Measurements from ENCODE around the gene STX16.
A peak's percentile ranks its signal among the peaks of the same experiment; 100 is the strongest.

STX16 gene

DNA sequence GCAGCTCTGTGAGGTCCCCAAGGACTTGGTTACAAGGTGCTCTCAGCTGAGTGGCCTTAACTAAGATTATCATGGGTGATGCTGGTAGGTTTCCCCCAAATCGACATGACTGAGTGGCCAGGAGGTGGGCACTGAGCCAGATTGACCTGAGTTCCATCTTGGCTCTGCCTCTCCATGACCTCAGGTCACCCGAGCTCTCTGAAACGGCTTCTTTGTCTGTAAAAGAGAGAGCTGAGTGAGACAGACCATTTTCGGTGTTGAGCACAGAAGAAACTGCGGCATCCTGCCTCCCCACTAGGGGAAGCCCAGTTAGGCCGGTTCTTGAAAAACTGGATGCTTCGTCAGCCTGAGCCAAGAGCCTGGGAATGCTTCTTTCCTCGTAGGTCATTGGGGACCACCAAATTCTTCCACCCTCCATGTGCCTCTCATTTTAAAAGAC lies 14.1 kb upstream of the STX16 start:
- Histone ChIP-seq H3K9ac (ENCODE audit: low read length) (no peak overlapping the region), H3K27ac (ENCODE audit: low read depth, low read length) (no peak overlapping the region), H3K4ac (ENCODE audit: low read depth, low read length) (no peak overlapping the region), H3K18ac (ENCODE audit: low read length) (no peak overlapping the region), H2BK5ac (ENCODE audit: low read length) (no peak overlapping the region), H3K56ac (ENCODE audit: low read length) (no peak overlapping the region), H3K36me3 (ENCODE audit: control insufficient read depth, insufficient read depth, low read length) (no peaks in the 10 kb centered on the region), H3K79me2 (ENCODE audit: control insufficient read depth, insufficient read depth, low read length) (no peaks in the 10 kb centered on the region), H2AK5ac (ENCODE audit: low read length) (no peak overlapping the region), H3K23ac (ENCODE audit: low read length) (no peak overlapping the region), H2BK120ac (ENCODE audit: low read depth, low read length) (no peak overlapping the region), H3K4me1 (ENCODE audit: control insufficient read depth, low read depth, low read length) (no peaks in the 10 kb centered on the region), H4K5ac (ENCODE audit: low read length) (no peak overlapping the region), H3K4me3 (ENCODE audit: low read length) (no peak overlapping the region), H3K4me2 (ENCODE audit: low read length) (no peak overlapping the region), H4K8ac (ENCODE audit: low read depth, low read length) (no peak overlapping the region), H3K27me3 (ENCODE audit: insufficient read depth, low read length, poor library complexity) (no peaks in the 10 kb centered on the region), H3K79me1 (ENCODE audit: low read length) (no peaks in the 10 kb centered on the region), H2BK15ac (replicated peaks; ENCODE audit: low read depth) (no peak overlapping the region)
- peak; percentile 50 for DNase-seq
- no CpG with 5 or more reads among the region's 8 CpGs for WGBS (ENCODE audit: extremely low coverage, insufficient coverage, low lambda C conversion rate)

GRCh38 chr20:58637466-58638213 lies 13.4 kb upstream of the STX16 start:
- no CpG with 5 or more reads among the region's 24 CpGs for WGBS (ENCODE audit: extremely low coverage, insufficient coverage, low lambda C conversion rate)
- Histone ChIP-seq H3K27me3 (ENCODE audit: insufficient read depth, low read length, poor library complexity) (no peaks in the 10 kb centered on the region), H3K4me3 (ENCODE audit: low read length) (no peak overlapping the region), H3K4ac (ENCODE audit: low read depth, low read length) (no peak overlapping the region), H3K36me3 (ENCODE audit: control insufficient read depth, insufficient read depth, low read length) (no peaks in the 10 kb centered on the region), H4K5ac (ENCODE audit: low read length) (no peak overlapping the region), H3K79me2 (ENCODE audit: control insufficient read depth, insufficient read depth, low read length) (no peaks in the 10 kb centered on the region), H3K56ac (ENCODE audit: low read length) (no peak overlapping the region), H3K18ac (ENCODE audit: low read length) (no peak overlapping the region), H3K9ac (ENCODE audit: low read length) (no peak overlapping the region), H3K79me1 (ENCODE audit: low read length) (no peaks in the 10 kb centered on the region), H2BK120ac (ENCODE audit: low read depth, low read length) (no peak overlapping the region), H3K27ac (ENCODE audit: low read depth, low read length) (no peak overlapping the region), H3K23ac (ENCODE audit: low read length) (no peak overlapping the region), H2AK5ac (ENCODE audit: low read length) (no peak overlapping the region), H3K4me1 (ENCODE audit: control insufficient read depth, low read depth, low read length) (no peaks in the 10 kb centered on the region), H4K8ac (ENCODE audit: low read depth, low read length) (no peak overlapping the region), H2BK5ac (ENCODE audit: low read length) (no peak overlapping the region), H3K4me2 (ENCODE audit: low read length) (no peak overlapping the region), H2BK15ac (replicated peaks; ENCODE audit: low read depth) (no peak overlapping the region)
- no peak for DNase-seq

DNA sequence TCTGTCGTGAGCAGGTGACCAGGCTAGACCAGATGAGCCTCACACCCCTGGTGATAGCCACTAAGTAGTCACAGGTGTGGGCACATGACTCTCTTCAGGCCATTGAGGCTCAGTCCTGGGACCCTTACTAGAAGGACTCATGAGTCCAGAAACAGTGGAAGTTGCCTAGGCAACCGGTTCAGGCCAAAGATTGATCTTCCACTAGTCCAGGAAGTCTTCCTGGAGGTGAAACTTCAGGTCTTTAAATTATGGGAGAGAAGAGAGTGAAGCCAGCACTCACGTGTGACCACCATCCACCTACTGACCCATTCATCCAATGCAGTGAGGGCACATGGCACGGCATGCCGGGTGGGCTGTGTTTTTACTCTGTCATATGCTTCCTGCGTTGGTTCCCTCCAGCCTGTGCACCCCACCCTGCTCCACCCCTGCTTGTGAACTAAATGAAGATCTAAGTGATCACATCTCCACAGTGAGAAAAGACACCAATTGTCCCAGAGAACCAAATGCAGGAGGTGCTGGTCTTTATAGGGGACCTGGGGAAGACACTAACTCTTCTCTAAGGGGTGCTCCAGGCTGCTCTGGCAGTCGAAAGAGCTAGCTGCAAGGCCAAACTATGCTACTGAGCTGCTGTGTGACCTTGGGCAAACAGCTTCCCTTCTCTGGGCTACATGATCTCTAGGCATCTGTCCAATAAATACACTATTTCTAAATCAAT lies 12.5 kb upstream of the STX16 start:
- Histone ChIP-seq H3K36me3 (ENCODE audit: control insufficient read depth, insufficient read depth, low read length) (no peaks in the 10 kb centered on the region), H3K18ac (ENCODE audit: low read length) (no peak overlapping the region)
- no peak for DNase-seq

DNA sequence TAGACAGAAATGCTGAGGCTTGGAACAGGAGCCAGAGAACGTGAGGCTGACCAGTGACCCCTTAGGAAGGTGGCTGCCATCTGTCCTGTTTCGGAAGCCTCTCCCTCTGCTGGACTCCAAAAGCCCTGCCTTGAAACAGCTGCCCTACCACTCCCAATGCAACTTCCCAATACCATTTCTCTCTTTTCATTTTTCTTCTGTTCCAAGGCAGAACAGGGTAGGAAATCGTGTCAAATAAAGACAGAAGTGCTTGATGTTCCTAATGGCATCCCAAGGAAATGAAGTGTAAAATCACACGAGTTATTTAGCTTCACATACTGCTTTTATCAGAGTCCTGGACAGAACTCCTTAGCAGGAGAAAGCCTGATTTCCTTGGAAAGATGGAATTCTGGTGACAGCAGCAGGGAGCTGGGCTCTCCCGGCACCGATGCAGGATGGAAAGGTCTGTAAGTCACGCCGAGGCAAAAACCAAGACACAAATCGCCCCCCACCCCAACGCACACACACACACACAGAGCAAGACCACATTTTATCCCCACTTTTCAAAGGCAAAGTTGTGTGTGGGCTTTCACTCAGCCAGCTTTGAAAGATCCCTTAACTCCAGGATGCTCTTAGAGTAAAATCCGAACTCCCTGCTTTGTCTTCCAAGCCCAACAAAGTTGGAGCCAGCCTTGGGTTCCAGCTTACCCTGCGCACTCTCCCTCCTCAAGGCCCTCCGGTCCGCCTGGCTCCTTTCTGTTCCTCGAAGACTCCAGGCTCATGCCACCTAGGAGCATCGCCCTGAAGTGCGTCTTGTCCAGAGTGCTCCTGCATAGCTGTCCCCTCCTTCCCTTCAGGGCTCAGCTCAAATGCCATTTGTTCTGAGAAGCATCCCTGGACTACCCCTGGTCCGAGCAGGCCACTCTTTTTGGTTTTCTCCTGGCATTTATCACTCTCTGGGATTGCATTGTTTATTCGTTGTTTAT lies 11.6 kb upstream of the STX16 start:
- H3K36me3 ChIP-seq (ENCODE audit: control insufficient read depth, insufficient read depth, low read length) = no peaks in the 10 kb centered on the region
- WGBS (ENCODE audit: extremely low coverage, insufficient coverage, low lambda C conversion rate) = no CpG with 5 or more reads among the region's 19 CpGs
- no peak overlapping the region for H3K4ac ChIP-seq (ENCODE audit: low read depth, low read length)
- H3K27me3 ChIP-seq (ENCODE audit: insufficient read depth, low read length, poor library complexity) = no peaks in the 10 kb centered on the region
- H4K8ac ChIP-seq (ENCODE audit: low read depth, low read length) = no peak overlapping the region
- H2BK15ac ChIP-seq (replicated peaks; ENCODE audit: low read depth) = no peak overlapping the region
- no peak overlapping the region for H2BK5ac ChIP-seq (ENCODE audit: low read length)
- no peak overlapping the region for H3K23ac ChIP-seq (ENCODE audit: low read length)
- no peak overlapping the region for H3K18ac ChIP-seq (ENCODE audit: low read length)
- no peak overlapping the region for H2BK120ac ChIP-seq (ENCODE audit: low read depth, low read length)
- H3K56ac ChIP-seq (ENCODE audit: low read length) = no peak overlapping the region
- H3K27ac ChIP-seq (ENCODE audit: low read depth, low read length) = no peak overlapping the region
- no peak overlapping the region for H2AK5ac ChIP-seq (ENCODE audit: low read length)
- no peak overlapping the region for H4K5ac ChIP-seq (ENCODE audit: low read length)
- no peaks in the 10 kb centered on the region for H3K79me2 ChIP-seq (ENCODE audit: control insufficient read depth, insufficient read depth, low read length)
- H3K4me1 ChIP-seq (ENCODE audit: control insufficient read depth, low read depth, low read length) = no peaks in the 10 kb centered on the region
- H3K4me2 ChIP-seq (ENCODE audit: low read length) = no peak overlapping the region
- H3K79me1 ChIP-seq (ENCODE audit: low read length) = no peaks in the 10 kb centered on the region
- H3K9ac ChIP-seq (ENCODE audit: low read length) = no peak overlapping the region
- H3K4me3 ChIP-seq (ENCODE audit: low read length) = no peak overlapping the region
- no peak for DNase-seq

More for the DNA sequence above, 12.5 kb upstream of the STX16 start:
- Histone ChIP-seq H3K56ac (ENCODE audit: low read length) (no peak overlapping the region), H3K9ac (ENCODE audit: low read length) (no peak overlapping the region), H3K4me2 (ENCODE audit: low read length) (no peak overlapping the region), H3K79me2 (ENCODE audit: control insufficient read depth, insufficient read depth, low read length) (no peaks in the 10 kb centered on the region), H2BK120ac (ENCODE audit: low read depth, low read length) (no peak overlapping the region), H2BK15ac (replicated peaks; ENCODE audit: low read depth) (no peak overlapping the region), H3K4me3 (ENCODE audit: low read length) (no peak overlapping the region), H4K8ac (ENCODE audit: low read depth, low read length) (no peak overlapping the region), H3K4me1 (ENCODE audit: control insufficient read depth, low read depth, low read length) (no peaks in the 10 kb centered on the region), H3K27ac (ENCODE audit: low read depth, low read length) (no peak overlapping the region), H3K23ac (ENCODE audit: low read length) (no peak overlapping the region), H4K5ac (ENCODE audit: low read length) (no peak overlapping the region), H3K79me1 (ENCODE audit: low read length) (no peaks in the 10 kb centered on the region), H2AK5ac (ENCODE audit: low read length) (no peak overlapping the region), H2BK5ac (ENCODE audit: low read length) (no peak overlapping the region), H3K4ac (ENCODE audit: low read depth, low read length) (no peak overlapping the region), H3K27me3 (ENCODE audit: insufficient read depth, low read length, poor library complexity) (no peaks in the 10 kb centered on the region)
- no CpG with 5 or more reads among the region's 7 CpGs for WGBS (ENCODE audit: extremely low coverage, insufficient coverage, low lambda C conversion rate)

GRCh38 chr20:58640446-58640845 lies 10.6 kb upstream of the STX16 start:
- Histone ChIP-seq H3K4me3 (ENCODE audit: low read length) (no peak overlapping the region), H2BK15ac (replicated peaks; ENCODE audit: low read depth) (no peak overlapping the region), H4K5ac (ENCODE audit: low read length) (no peak overlapping the region), H3K4ac (ENCODE audit: low read depth, low read length) (no peak overlapping the region), H3K9ac (ENCODE audit: low read length) (no peak overlapping the region), H3K27ac (ENCODE audit: low read depth, low read length) (no peak overlapping the region), H3K36me3 (ENCODE audit: control insufficient read depth, insufficient read depth, low read length) (no peaks in the 10 kb centered on the region), H3K27me3 (ENCODE audit: insufficient read depth, low read length, poor library complexity) (no peaks in the 10 kb centered on the region), H4K8ac (ENCODE audit: low read depth, low read length) (no peak overlapping the region), H2AK5ac (ENCODE audit: low read length) (no peak overlapping the region), H3K4me1 (ENCODE audit: control insufficient read depth, low read depth, low read length) (no peaks in the 10 kb centered on the region), H3K79me2 (ENCODE audit: control insufficient read depth, insufficient read depth, low read length) (no peaks in the 10 kb centered on the region), H2BK120ac (ENCODE audit: low read depth, low read length) (no peak overlapping the region), H3K23ac (ENCODE audit: low read length) (no peak overlapping the region), H2BK5ac (ENCODE audit: low read length) (no peak overlapping the region), H3K4me2 (ENCODE audit: low read length) (no peak overlapping the region), H3K79me1 (ENCODE audit: low read length) (no peaks in the 10 kb centered on the region), H3K18ac (ENCODE audit: low read length) (no peak overlapping the region), H3K56ac (ENCODE audit: low read length) (no peak overlapping the region)
- no peak for DNase-seq
- no CpG with 5 or more reads among the region's 9 CpGs for WGBS (ENCODE audit: extremely low coverage, insufficient coverage, low lambda C conversion rate)

Data from mesendoderm (in vitro differentiated cells).